Measurements from ENCODE around the gene RPS19. TPM values are rescaled to one million over a fixed set of nuclear protein-coding genes. Genes with fewer than 3 reads are reported as not detected.

The RPS19 gene
- total RNA-seq = 100 to 1,000 TPM; 108 to 415 TPM

DNA sequence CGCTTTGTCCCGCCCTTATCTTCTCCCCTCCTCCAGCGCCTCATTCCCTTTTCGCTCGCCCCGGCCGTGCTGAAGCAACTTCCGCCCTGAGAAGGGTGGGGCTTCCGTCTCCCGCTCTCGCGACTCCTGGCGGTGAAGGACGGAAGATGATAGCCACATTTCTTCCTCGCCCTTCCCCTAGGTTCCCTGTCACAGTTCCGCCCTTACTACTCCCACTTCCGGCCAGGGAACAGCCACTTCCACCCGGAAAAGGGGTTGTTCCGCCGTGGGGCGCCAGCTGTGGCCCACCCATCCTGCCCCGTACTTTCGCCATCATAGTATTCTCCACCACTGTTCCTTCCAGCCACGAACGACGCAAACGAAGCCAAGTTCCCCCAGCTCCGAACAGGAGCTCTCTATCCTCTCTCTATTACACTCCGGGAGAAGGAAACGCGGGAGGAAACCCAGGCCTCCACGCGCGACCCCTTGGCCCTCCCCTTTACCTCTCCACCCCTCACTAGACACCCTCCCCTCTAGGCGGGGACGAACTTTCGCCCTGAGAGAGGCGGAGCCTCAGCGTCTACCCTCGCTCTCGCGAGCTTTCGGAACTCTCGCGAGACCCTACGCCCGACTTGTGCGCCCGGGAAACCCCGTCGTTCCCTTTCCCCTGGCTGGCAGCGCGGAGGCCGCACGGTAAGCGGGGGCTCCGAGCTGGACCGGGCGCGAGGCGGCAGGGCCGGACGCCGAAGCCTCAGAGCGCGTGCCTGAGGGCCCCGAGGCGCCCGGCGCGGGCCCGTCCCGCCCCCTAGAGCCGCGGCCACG is at the start of gene RPS19:
RPS19 (plus strand) TSS at position 638 of the 801 bp plus-strand sequence. CDS start 520 bp downstream, outside the sequence.
- Histone ChIP-seq H3K27me3 (no peaks in the 10 kb centered on the region), H3K4me1 (peaks cover 0 to 34% of the 10 kb centered on the region in 2 donors), H3K36me3 (peaks cover 38% of the 10 kb centered on the region), H3K4me3 (peak within 1 kb of the TSS; percentile 83 to 87), H3K27ac (peak within 1 kb of the TSS; percentile 93 to 98), H3K9me3 (no peaks in the 10 kb centered on the region)
- TF ChIP-seq, protein P1, sequence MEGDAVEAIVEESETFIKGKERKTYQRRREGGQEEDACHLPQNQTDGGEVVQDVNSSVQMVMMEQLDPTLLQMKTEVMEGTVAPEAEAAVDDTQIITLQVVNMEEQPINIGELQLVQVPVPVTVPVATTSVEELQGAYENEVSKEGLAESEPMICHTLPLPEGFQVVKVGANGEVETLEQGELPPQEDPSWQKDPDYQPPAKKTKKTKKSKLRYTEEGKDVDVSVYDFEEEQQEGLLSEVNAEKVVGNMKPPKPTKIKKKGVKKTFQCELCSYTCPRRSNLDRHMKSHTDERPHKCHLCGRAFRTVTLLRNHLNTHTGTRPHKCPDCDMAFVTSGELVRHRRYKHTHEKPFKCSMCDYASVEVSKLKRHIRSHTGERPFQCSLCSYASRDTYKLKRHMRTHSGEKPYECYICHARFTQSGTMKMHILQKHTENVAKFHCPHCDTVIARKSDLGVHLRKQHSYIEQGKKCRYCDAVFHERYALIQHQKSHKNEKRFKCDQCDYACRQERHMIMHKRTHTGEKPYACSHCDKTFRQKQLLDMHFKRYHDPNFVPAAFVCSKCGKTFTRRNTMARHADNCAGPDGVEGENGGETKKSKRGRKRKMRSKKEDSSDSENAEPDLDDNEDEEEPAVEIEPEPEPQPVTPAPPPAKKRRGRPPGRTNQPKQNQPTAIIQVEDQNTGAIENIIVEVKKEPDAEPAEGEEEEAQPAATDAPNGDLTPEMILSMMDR (IDR thresholded peaks at IDR 0.05) = peak; percentile 35 to 54
- DNase-seq (ENCODE audit: low spot score) = peak; percentile 98

DNA sequence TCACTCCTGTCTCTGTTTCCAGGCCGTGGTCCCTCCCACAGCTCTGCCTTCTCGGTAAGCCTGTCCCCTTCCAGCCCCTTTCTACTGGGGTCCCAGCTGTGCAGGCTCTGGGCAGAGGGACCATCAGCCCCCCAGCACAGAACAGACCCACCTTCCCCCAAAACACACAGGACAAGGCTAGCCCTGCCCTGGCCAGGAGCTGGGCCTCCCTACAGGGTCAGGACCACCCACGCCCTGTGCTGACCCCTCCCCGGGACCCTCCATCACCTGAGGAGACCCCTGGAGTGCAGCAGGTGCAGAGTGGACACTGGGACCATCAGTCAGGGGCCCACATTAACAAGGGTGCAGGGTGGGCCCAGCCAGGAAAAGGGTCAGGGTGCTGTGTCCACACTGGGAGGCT is 49.8 kb upstream of the RPS19 start:
- H3K27ac ChIP-seq = no peak overlapping the region
- H3K36me3 ChIP-seq = no peaks in the 10 kb centered on the region
- no peaks in the 10 kb centered on the region for H3K9me3 ChIP-seq
- no peak overlapping the region for H3K4me3 ChIP-seq
- DNase-seq (ENCODE audit: low spot score) = no peak
- TF ChIP-seq, protein P1 (IDR thresholded peaks at IDR 0.05) = no peak
- no peaks in the 10 kb centered on the region for H3K4me1 ChIP-seq
- H3K27me3 ChIP-seq = no peaks in the 10 kb centered on the region

DNA sequence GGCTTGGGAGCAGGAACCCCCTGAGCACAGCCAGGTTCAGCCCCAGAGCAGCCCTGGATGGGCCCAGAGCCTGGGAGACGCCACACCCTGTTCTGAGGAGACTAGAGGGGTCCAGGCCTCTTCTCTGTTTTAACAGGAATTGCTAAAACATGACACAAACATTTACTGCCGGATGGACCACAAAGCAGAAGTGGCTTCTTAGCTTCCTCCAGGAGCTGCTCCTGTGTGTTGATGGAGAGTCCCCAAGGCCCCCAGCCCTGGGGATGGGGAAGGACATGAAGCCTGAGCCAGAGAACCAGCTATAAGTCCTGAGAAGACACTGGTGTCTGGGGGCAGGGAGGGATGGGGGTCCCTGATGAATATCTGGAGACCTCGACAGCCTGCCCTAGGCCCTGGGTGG is 49.0 kb upstream of the RPS19 start:
- no peak for DNase-seq (ENCODE audit: low spot score)
- Histone ChIP-seq H3K4me1 (no peaks in the 10 kb centered on the region), H3K9me3 (no peaks in the 10 kb centered on the region), H3K36me3 (no peaks in the 10 kb centered on the region), H3K27me3 (no peaks in the 10 kb centered on the region), H3K27ac (no peak overlapping the region), H3K4me3 (no peak overlapping the region)
- TF ChIP-seq, protein P1 (IDR thresholded peaks at IDR 0.05) = no peak

DNA sequence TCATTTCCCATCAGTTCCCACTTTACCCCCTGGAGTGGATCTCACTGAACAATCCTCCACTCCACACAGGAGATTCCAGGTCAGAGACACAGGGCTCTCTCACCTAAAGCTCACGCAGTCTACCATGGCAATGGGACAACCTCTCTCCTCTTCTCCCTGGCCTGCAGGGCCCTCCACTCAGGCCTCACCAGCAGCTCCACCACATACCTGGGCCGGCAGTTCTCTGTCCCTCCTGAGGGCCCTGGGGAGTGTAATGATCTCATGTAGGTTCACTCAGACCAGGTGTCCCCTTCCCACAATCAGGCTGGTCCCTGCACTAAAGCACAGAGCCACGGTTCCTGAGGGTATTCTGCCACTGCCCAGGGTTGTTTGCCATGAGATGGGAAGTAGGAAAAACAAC is 48.1 kb upstream of the RPS19 start:
- Histone ChIP-seq H3K27me3 (no peaks in the 10 kb centered on the region), H3K36me3 (no peaks in the 10 kb centered on the region), H3K4me1 (no peaks in the 10 kb centered on the region), H3K27ac (no peak overlapping the region), H3K9me3 (no peaks in the 10 kb centered on the region), H3K4me3 (no peak overlapping the region)
- TF ChIP-seq, protein P1 (IDR thresholded peaks at IDR 0.05) = no peak
- DNase-seq (ENCODE audit: low spot score) = no peak

DNA sequence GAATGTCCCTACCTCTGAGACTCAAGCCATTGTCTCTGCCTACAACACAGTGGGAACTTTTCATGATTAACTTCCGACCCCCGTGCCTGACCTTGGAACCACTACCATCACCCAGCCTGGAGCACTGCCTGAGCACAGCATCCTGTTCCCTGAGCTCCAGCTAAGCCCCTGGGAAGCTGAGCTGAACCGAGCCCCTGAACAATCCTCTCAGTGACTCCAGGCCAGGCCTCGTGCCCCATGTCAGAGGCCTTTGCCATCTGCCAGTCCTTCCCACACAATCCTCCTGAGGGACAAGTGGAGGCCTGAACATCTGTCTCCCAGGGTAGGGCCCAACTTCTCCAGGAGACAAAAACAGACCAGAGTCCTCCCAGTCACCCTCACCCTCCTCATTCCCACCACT is 46.1 kb upstream of the RPS19 start:
- Histone ChIP-seq H3K9me3 (no peaks in the 10 kb centered on the region), H3K4me1 (no peaks in the 10 kb centered on the region), H3K4me3 (no peak overlapping the region), H3K27ac (no peak overlapping the region), H3K27me3 (no peaks in the 10 kb centered on the region), H3K36me3 (no peaks in the 10 kb centered on the region)
- no peak for DNase-seq (ENCODE audit: low spot score)
- TF ChIP-seq, protein P1 (IDR thresholded peaks at IDR 0.05) = no peak

All from right atrium auricular region (tissue), 2 donors.